SH-SY5Y (cell line): ENCODE results near the gene GUCY2F.

Experiments used
- GATA2 ChIP-seq: IDR thresholded peaks from 2 replicates; pipeline ENCODE4 v1.6.1; 2011; ENCODE audit warnings: mild to moderate bottlenecking, low read depth, low read length
- GATA3 ChIP-seq: IDR thresholded peaks from 2 replicates; pipeline ENCODE4 v1.6.1; 2011; ENCODE audit warnings: low read depth, mild to moderate bottlenecking, low read length, moderate library complexity

DNA sequence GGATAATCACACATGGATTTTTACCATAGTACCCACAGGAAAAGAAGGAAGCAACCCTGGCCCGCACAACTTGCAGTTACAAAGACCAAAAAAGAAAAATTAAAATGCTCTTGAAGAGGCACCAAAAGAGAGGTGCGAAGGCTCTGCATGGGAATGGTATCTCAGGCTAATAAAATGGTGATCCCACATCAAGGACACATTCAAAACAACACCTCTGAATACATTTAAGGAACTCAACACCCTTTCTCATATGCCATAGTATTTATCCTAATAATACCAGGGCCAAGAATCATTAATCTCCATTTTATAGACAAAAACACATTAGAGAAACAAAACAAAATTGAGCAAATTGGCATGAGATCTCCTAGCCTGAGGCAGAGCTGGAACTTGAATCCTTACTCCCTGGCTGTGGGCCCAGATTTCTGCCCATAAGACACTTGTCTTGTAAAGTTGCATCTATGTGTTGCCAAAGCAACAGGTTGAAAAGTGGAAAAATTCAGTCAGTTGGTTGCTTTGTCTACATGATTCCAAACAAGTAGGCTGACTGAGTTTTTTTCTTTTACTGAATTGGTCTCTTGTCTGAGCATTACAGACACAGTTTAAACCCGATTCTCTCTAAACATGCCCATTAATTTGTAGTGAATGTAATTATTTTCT, 33.5 kb downstream of the GUCY2F start:
- TF ChIP-seq GATA3 (no peak), GATA2 (no peak)
